ENCODE data around the gene LINC00237.

Gene LINC00237

GRCh38 chr20:21110811-21111210, 4.7 kb upstream of the LINC00237 start:
- no peak overlapping the region for H3K4me2 ChIP-seq (ENCODE audit: low read depth, low read length)
- DNase-seq: no peak
- H3K9me3 ChIP-seq (replicated peaks; ENCODE audit: insufficient read depth, low read length): no peaks in the 10 kb centered on the region
- no peak overlapping the region for H2AFZ ChIP-seq (ENCODE audit: low read length)
- no peaks in the 10 kb centered on the region for H4K20me1 ChIP-seq (ENCODE audit: insufficient read depth, low read length)
- no peaks in the 10 kb centered on the region for H3K36me3 ChIP-seq (replicated peaks; ENCODE audit: insufficient read depth, low read length)
- no peak overlapping the region for H3K27ac ChIP-seq (ENCODE audit: low read length)
- TF ChIP-seq EZH2 (optimal IDR thresholded peaks at IDR 0.05; ENCODE audit: low read depth, low read length) (no peak), CTCF (IDR thresholded peaks at IDR 0.05; ENCODE audit: low read length) (no peak), EZH2phosphoT487 (IDR thresholded peaks at IDR 0.05; ENCODE audit: low read length) (no peak)
- H3K9me2 ChIP-seq (replicated peaks; ENCODE audit: insufficient read depth, low read length): no peaks in the 10 kb centered on the region
- H3K9ac ChIP-seq (ENCODE audit: low read length): no peak overlapping the region
- H3K4me3 ChIP-seq (ENCODE audit: low read length): no peak overlapping the region
- H3K79me2 ChIP-seq (ENCODE audit: low read length): no peaks in the 10 kb centered on the region
- H3F3A ChIP-seq (ENCODE audit: insufficient read depth, low read length): no peaks in the 10 kb centered on the region
- peaks cover 18% of the 10 kb centered on the region for H3K27me3 ChIP-seq (replicated peaks; ENCODE audit: insufficient read depth, low read length)
- H3K4me1 ChIP-seq (ENCODE audit: low read length): no peaks in the 10 kb centered on the region

- no peaks in the 10 kb centered on the region for H3K79me2 ChIP-seq (ENCODE audit: low read length)
- H3K27me3 ChIP-seq (replicated peaks; ENCODE audit: insufficient read depth, low read length): peaks cover 34% of the 10 kb centered on the region
- TF ChIP-seq EZH2phosphoT487 (IDR thresholded peaks at IDR 0.05; ENCODE audit: low read length) (no peak), CTCF (IDR thresholded peaks at IDR 0.05; ENCODE audit: low read length) (no peak), EZH2 (optimal IDR thresholded peaks at IDR 0.05; ENCODE audit: low read depth, low read length) (no peak)
- no peaks in the 10 kb centered on the region for H3K4me1 ChIP-seq (ENCODE audit: low read length)
- H3K27ac ChIP-seq (ENCODE audit: low read length): no peak overlapping the region
- no peak overlapping the region for H3K9ac ChIP-seq (ENCODE audit: low read length)
- H3K4me3 ChIP-seq (ENCODE audit: low read length): no peak overlapping the region
- no peaks in the 10 kb centered on the region for H3K36me3 ChIP-seq (replicated peaks; ENCODE audit: insufficient read depth, low read length)
- H2AFZ ChIP-seq (ENCODE audit: low read length): no peak overlapping the region
- H3F3A ChIP-seq (ENCODE audit: insufficient read depth, low read length): no peaks in the 10 kb centered on the region
- no peaks in the 10 kb centered on the region for H4K20me1 ChIP-seq (ENCODE audit: insufficient read depth, low read length)
- H3K4me2 ChIP-seq (ENCODE audit: low read depth, low read length): no peak overlapping the region
- no peak for DNase-seq
- H3K9me3 ChIP-seq (replicated peaks; ENCODE audit: insufficient read depth, low read length): no peaks in the 10 kb centered on the region
- no peaks in the 10 kb centered on the region for H3K9me2 ChIP-seq (replicated peaks; ENCODE audit: insufficient read depth, low read length)
These were observed 3.0 kb upstream of the LINC00237 start for GRCh38 chr20:21109144-21109543.

- Histone ChIP-seq H3K27me3 (replicated peaks; ENCODE audit: insufficient read depth, low read length) (peaks cover 63% of the 10 kb centered on the region), H3K4me2 (ENCODE audit: low read depth, low read length) (no peak overlapping the region), H3K4me3 (ENCODE audit: low read length) (no peak overlapping the region), H3K9ac (ENCODE audit: low read length) (no peak overlapping the region), H3K4me1 (ENCODE audit: low read length) (no peaks in the 10 kb centered on the region), H3K36me3 (replicated peaks; ENCODE audit: insufficient read depth, low read length) (no peaks in the 10 kb centered on the region), H2AFZ (ENCODE audit: low read length) (no peak overlapping the region), H3K9me2 (replicated peaks; ENCODE audit: insufficient read depth, low read length) (no peaks in the 10 kb centered on the region), H4K20me1 (ENCODE audit: insufficient read depth, low read length) (no peaks in the 10 kb centered on the region), H3K9me3 (replicated peaks; ENCODE audit: insufficient read depth, low read length) (no peaks in the 10 kb centered on the region), H3F3A (ENCODE audit: insufficient read depth, low read length) (no peaks in the 10 kb centered on the region), H3K79me2 (ENCODE audit: low read length) (no peaks in the 10 kb centered on the region), H3K27ac (ENCODE audit: low read length) (no peak overlapping the region)
- DNase-seq: no peak
- TF ChIP-seq EZH2 (optimal IDR thresholded peaks at IDR 0.05; ENCODE audit: low read depth, low read length) (no peak), EZH2phosphoT487 (IDR thresholded peaks at IDR 0.05; ENCODE audit: low read length) (no peak), CTCF (IDR thresholded peaks at IDR 0.05; ENCODE audit: low read length) (no peak)
These were observed 558 bp downstream of the LINC00237 start for GRCh38 chr20:21105429-21106170.

All from MM.1S (cell line).